ENCODE results near the gene G3BP2. TPM values are rescaled to one million over a fixed set of nuclear protein-coding genes. Genes with fewer than 3 reads are reported as not detected.

G3BP2 gene
- total RNA-seq, 4 donors from 2014 or later, result 48.8 to 62.0 (median 56.6) TPM

GRCh38 chr4:75654905-75655304 lies 18.3 kb downstream of the G3BP2 start:
- H3K27ac ChIP-seq, result no peak overlapping the region
- H3K27me3 ChIP-seq, result no peaks in the 10 kb centered on the region
- H3K9me3 ChIP-seq, result no peaks in the 10 kb centered on the region
- 76% methylated on average over 1 of the region's 1 CpG for WGBS
- no peak for TF ChIP-seq POLR2AphosphoS5 (IDR thresholded peaks at IDR 0.05)
- no peak for TF ChIP-seq EP300 (IDR thresholded peaks at IDR 0.05)
- no peak for TF ChIP-seq POLR2A (IDR thresholded peaks at IDR 0.05)
- TF ChIP-seq, protein P1, sequence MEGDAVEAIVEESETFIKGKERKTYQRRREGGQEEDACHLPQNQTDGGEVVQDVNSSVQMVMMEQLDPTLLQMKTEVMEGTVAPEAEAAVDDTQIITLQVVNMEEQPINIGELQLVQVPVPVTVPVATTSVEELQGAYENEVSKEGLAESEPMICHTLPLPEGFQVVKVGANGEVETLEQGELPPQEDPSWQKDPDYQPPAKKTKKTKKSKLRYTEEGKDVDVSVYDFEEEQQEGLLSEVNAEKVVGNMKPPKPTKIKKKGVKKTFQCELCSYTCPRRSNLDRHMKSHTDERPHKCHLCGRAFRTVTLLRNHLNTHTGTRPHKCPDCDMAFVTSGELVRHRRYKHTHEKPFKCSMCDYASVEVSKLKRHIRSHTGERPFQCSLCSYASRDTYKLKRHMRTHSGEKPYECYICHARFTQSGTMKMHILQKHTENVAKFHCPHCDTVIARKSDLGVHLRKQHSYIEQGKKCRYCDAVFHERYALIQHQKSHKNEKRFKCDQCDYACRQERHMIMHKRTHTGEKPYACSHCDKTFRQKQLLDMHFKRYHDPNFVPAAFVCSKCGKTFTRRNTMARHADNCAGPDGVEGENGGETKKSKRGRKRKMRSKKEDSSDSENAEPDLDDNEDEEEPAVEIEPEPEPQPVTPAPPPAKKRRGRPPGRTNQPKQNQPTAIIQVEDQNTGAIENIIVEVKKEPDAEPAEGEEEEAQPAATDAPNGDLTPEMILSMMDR (IDR thresholded peaks at IDR 0.05), result no peak
- no peak overlapping the region for H3K4me3 ChIP-seq
- peaks cover 7% of the 10 kb centered on the region for H3K4me1 ChIP-seq
- peaks cover 51% of the 10 kb centered on the region for H3K36me3 ChIP-seq
- no peak for DNase-seq (ENCODE audit: low spot score in 2 of 2)

DNA sequence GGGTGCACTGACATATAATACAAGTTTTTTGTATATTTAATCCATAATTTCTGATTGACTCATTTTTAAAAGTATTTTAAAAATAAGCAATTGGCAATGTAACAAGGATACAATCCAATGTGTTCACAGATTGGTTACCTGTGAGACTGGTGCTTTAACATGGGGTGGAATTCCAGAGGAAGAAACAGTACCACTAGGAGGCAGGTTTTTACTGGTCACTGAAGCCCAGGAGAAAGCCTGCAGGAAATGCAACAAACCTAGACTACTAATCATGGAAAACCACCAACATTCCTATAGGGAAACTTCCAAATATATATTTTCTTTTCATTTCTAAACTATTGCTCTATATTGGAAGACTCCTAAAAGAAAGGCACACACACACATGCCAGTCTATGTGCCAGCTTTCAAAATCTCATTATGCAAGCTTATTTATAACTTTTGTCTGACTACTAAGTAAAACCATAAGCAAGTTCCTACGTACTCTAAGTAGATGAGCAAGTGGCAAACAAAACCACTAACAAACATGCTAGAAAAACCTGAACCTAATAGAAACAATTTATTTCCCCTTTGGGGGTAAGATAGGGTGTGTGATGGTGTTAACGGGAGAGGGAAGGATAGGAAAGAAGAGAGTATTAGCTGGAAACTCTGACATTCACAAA lies 19.2 kb downstream of the G3BP2 start:
- Histone ChIP-seq H3K27me3 (no peaks in the 10 kb centered on the region), H3K27ac (no peak overlapping the region), H3K36me3 (peaks cover 56% of the 10 kb centered on the region), H3K9me3 (no peaks in the 10 kb centered on the region), H3K4me3 (no peak overlapping the region), H3K4me1 (peaks cover 7% of the 10 kb centered on the region)
- no peak for TF ChIP-seq POLR2AphosphoS5 (IDR thresholded peaks at IDR 0.05)
- TF ChIP-seq POLR2A (IDR thresholded peaks at IDR 0.05), result no peak
- TF ChIP-seq, protein P1 (IDR thresholded peaks at IDR 0.05), result peak in 1 of 2 donors; percentile 29
- TF ChIP-seq EP300 (IDR thresholded peaks at IDR 0.05), result no peak
- WGBS, result 53% methylated on average over 2 of the region's 2 CpGs
- DNase-seq (ENCODE audit: low spot score in 2 of 2), result no peak

DNA sequence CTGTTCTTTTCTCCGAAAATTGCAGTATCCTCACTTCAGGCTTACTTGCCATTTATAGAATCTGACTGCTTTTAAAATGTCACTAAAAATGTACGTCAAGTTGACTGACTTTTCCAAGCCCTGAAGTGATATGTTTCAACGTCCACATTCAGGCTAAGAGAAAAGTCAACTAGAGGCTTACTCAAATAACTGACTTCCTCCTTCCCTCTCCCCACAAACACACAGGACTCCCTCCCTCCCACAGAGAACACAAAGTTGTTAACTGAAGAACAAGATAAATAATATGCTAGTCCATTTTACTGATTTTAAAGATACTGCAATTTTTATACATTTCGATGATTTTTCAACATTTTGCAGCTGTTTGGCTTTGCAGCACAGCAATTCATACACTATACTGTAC lies 29.1 kb downstream of the G3BP2 start:
- Histone ChIP-seq H3K36me3 (peaks cover 52% of the 10 kb centered on the region), H3K27me3 (no peaks in the 10 kb centered on the region), H3K9me3 (no peaks in the 10 kb centered on the region), H3K4me3 (no peak overlapping the region), H3K27ac (no peak overlapping the region), H3K4me1 (no peaks in the 10 kb centered on the region)
- no peak for TF ChIP-seq EP300 (IDR thresholded peaks at IDR 0.05)
- TF ChIP-seq, protein P1 (IDR thresholded peaks at IDR 0.05), result no peak
- TF ChIP-seq POLR2AphosphoS5 (IDR thresholded peaks at IDR 0.05), result no peak
- TF ChIP-seq POLR2A (IDR thresholded peaks at IDR 0.05), result no peak
- no peak for DNase-seq (ENCODE audit: low spot score in 2 of 2)
- 76% methylated on average over 4 of the region's 4 CpGs for WGBS

DNA sequence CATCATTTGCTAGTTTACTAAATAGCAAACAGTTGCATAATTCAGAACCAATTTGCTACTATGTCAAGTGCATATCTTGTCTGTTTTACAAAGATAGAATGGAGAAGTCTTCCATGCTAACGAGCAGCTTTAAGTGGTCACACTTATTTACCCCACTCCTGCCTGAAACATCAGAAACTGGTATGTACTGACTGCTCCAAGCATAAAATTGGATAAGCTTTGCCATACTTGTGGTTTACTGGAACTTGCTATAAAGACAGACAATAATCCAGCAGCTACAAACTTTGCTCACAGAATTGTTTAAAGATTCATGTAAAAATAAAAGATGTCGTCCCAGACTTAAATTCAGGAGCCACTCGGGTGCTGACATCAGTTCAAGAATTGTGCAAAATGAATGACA lies 29.6 kb downstream of the G3BP2 start:
- Histone ChIP-seq H3K9me3 (no peaks in the 10 kb centered on the region), H3K36me3 (peaks cover 52% of the 10 kb centered on the region)

GRCh38 chr4:75639124-75639695 lies 34.0 kb downstream of the G3BP2 start:
- Histone ChIP-seq H3K27me3 (no peaks in the 10 kb centered on the region), H3K36me3 (peaks cover 8% of the 10 kb centered on the region), H3K9me3 (no peaks in the 10 kb centered on the region), H3K4me1 (no peaks in the 10 kb centered on the region), H3K4me3 (no peak overlapping the region), H3K27ac (no peak overlapping the region)
- WGBS, result 88% methylated on average over 7 of the region's 7 CpGs
- TF ChIP-seq, protein P1 (IDR thresholded peaks at IDR 0.05), result no peak
- TF ChIP-seq POLR2A (IDR thresholded peaks at IDR 0.05) (no peak), EP300 (IDR thresholded peaks at IDR 0.05) (no peak), POLR2AphosphoS5 (IDR thresholded peaks at IDR 0.05) (no peak)
- DNase-seq (ENCODE audit: low spot score in 2 of 2), result no peak

More for the DNA sequence above, 29.6 kb downstream of the G3BP2 start:
- Histone ChIP-seq H3K27ac (no peak overlapping the region), H3K27me3 (no peaks in the 10 kb centered on the region), H3K4me1 (no peaks in the 10 kb centered on the region), H3K4me3 (no peak overlapping the region)
- no peak for DNase-seq (ENCODE audit: low spot score in 2 of 2)
- no peak for TF ChIP-seq POLR2AphosphoS5 (IDR thresholded peaks at IDR 0.05)
- no peak for TF ChIP-seq POLR2A (IDR thresholded peaks at IDR 0.05)
- TF ChIP-seq, protein P1 (IDR thresholded peaks at IDR 0.05), result no peak
- TF ChIP-seq EP300 (IDR thresholded peaks at IDR 0.05), result no peak
- 67% methylated on average over 3 of the region's 3 CpGs for WGBS
